GM18858 (cell line): ENCODE results near the gene NOS3.

Experiments
- ATAC-seq: cut with Tn5 transposase; IDR thresholded peaks from one replicate; pipeline ENCODE4 v1.9.1; 2021; ENCODE audit not compliant: unreplicated experiment

Gene NOS3

GRCh38 chr7:150979713-150980390 is 11.0 kb upstream of the NOS3 start:
- ATAC-seq: no peak

- ATAC-seq: no peak
Observed at GRCh38 chr7:150980663-150981062, 10.2 kb upstream of the NOS3 start.

GRCh38 chr7:150981644-150982043 is 9.2 kb upstream of the NOS3 start:
- no peak for ATAC-seq

- ATAC-seq: no peak
Observed at GRCh38 chr7:150982351-150982750, 8.5 kb upstream of the NOS3 start.

GRCh38 chr7:150983893-150984368 is 6.9 kb upstream of the NOS3 start:
- ATAC-seq: no peak

GRCh38 chr7:150986099-150986512 is 4.7 kb upstream of the NOS3 start:
- no peak for ATAC-seq

GRCh38 chr7:150986556-150986955 is 4.3 kb upstream of the NOS3 start:
- no peak for ATAC-seq

GRCh38 chr7:150988230-150989226 is 2.3 kb upstream of the NOS3 start:
- no peak for ATAC-seq

GRCh38 chr7:150989456-150989855 is 1.4 kb upstream of the NOS3 start:
- no peak for ATAC-seq

- no peak for ATAC-seq
Observed at GRCh38 chr7:150992051-150992640, 1.3 kb downstream of the NOS3 start.

- peak; percentile 58 for ATAC-seq
Observed at GRCh38 chr7:150992833-150993302, 2.1 kb downstream of the NOS3 start.

- ATAC-seq: no peak
Observed at GRCh38 chr7:150993511-150993910, 2.7 kb downstream of the NOS3 start.

GRCh38 chr7:150994141-150994837 is 3.5 kb downstream of the NOS3 start:
- ATAC-seq: no peak

- ATAC-seq: no peak
Observed at GRCh38 chr7:150994838-150995510, 4.2 kb downstream of the NOS3 start.

GRCh38 chr7:150996376-150997074 is 5.7 kb downstream of the NOS3 start:
- ATAC-seq: no peak

GRCh38 chr7:150997075-150997511 is 6.3 kb downstream of the NOS3 start:
- no peak for ATAC-seq

GRCh38 chr7:150997817-150998216 is 7.0 kb downstream of the NOS3 start:
- no peak for ATAC-seq

- no peak for ATAC-seq
Observed at GRCh38 chr7:150998341-150998740, 7.5 kb downstream of the NOS3 start.

GRCh38 chr7:150999001-150999400 is 8.2 kb downstream of the NOS3 start:
- ATAC-seq: no peak
